Hepatocyte (in vitro differentiated cells): ENCODE data around the gene CEACAM8.

ENCODE experiments used
- CTCF ChIP-seq: fragments of 200-600 bp; sonication (generic); IDR thresholded peaks from 2 replicates; pipeline ENCODE4 v1.5.1; 2016; ENCODE audit warnings: antibody characterized with exemption, mild to moderate bottlenecking; ENCODE audit not compliant: poor library complexity
- EZH2 ChIP-seq: fragments of 200-600 bp; sonication (generic); IDR thresholded peaks from 2 replicates; pipeline ENCODE4 v1.6.1; 2016; ENCODE audit warnings: antibody characterized with exemption, mild to moderate bottlenecking, borderline replicate concordance

- TF ChIP-seq CTCF (no peak), EZH2 (no peak)
Measured at GRCh38 chr19:42628411-42629140, 33.9 kb upstream of the CEACAM8 start.
